OCI-LY1 (cell line): ENCODE data around the gene LRP8.

Experiments used
- H2AFZ ChIP-seq: fragments of 200-600 bp; sonication (generic), shearing (Covaris generic); 2 replicates; pipeline ENCODE4 v1.6.0; 2014; ENCODE audit warnings: antibody characterized with exemption, mild to moderate bottlenecking, low read length
- H3F3A ChIP-seq: fragments of 200-600 bp; sonication (generic), shearing (Covaris generic); 2 replicates; pipeline ENCODE4 v1.6.0; 2014; ENCODE audit warnings: mild to moderate bottlenecking, antibody characterized with exemption, low read length, moderate library complexity; ENCODE audit not compliant: insufficient read depth
- H3K27ac ChIP-seq: fragments of 200-600 bp; sonication (generic); 2 replicates; pipeline ENCODE4 v1.5.1; 2014; ENCODE audit warnings: low read length, mixed run types, mild to moderate bottlenecking, low read depth; ENCODE audit not compliant: poor library complexity, severe bottlenecking
- H3K27me3 ChIP-seq: fragments of 200-600 bp; sonication (generic); 2 replicates; pipeline ENCODE4 v1.6.0; 2014; ENCODE audit warnings: antibody characterized with exemption, mild to moderate bottlenecking, low read length, moderate library complexity; ENCODE audit not compliant: insufficient read depth
- H3K36me3 ChIP-seq: fragments of 200-600 bp; sonication (generic); 2 replicates; pipeline ENCODE4 v1.6.1; 2014; ENCODE audit warnings: mild to moderate bottlenecking, antibody characterized with exemption, low read length, moderate library complexity, mixed read lengths; ENCODE audit not compliant: insufficient read depth
- H3K4me1 ChIP-seq: fragments of 200-600 bp; sonication (generic); 2 replicates; pipeline ENCODE4 v1.5.1; 2014; ENCODE audit warnings: mild to moderate bottlenecking, low read length, moderate library complexity; ENCODE audit not compliant: insufficient read depth, severe bottlenecking
- H3K4me2 ChIP-seq: fragments of 200-600 bp; sonication (generic), shearing (Covaris generic); 2 replicates; pipeline ENCODE4 v1.6.1; 2014; ENCODE audit warnings: low read length
- H3K4me3 ChIP-seq: fragments of 200-600 bp; sonication (generic); 2 replicates; pipeline ENCODE4 v1.5.1; 2014; ENCODE audit warnings: low read length, low read depth, mild to moderate bottlenecking, mixed read lengths; ENCODE audit not compliant: poor library complexity, severe bottlenecking
- H3K79me2 ChIP-seq: fragments of 200-600 bp; shearing (Covaris generic); 2 replicates; pipeline ENCODE4 v1.6.1; 2016; ENCODE audit warnings: mixed run types, low read length, mixed read lengths; ENCODE audit not compliant: insufficient read depth
- H3K9ac ChIP-seq: fragments of 200-600 bp; sonication (generic), shearing (Covaris generic); 2 replicates; pipeline ENCODE4 v1.6.1; 2014; ENCODE audit warnings: mild to moderate bottlenecking, low read length, mixed read lengths
- H3K9me2 ChIP-seq: fragments of 200-600 bp; sonication (generic), shearing (Covaris generic); 2 replicates; pipeline ENCODE4 v1.6.1; 2014; ENCODE audit warnings: low read depth, mild to moderate bottlenecking, low read length, mixed read lengths
- H3K9me3 ChIP-seq: fragments of 200-600 bp; shearing (Covaris generic); 2 replicates; pipeline ENCODE4 v1.6.1; 2014; ENCODE audit warnings: low read length, mixed read lengths
- H4K20me1 ChIP-seq: fragments of 200-600 bp; sonication (generic), shearing (Covaris generic); 2 replicates; pipeline ENCODE4 v1.6.0; 2016; ENCODE audit warnings: mild to moderate bottlenecking, low read length; ENCODE audit not compliant: insufficient read depth
- EZH2 ChIP-seq: fragments of 200-600 bp; sonication (generic), shearing (Covaris generic); IDR thresholded peaks from 2 replicates; pipeline ENCODE4 v1.8.0; 2017; ENCODE audit warnings: borderline replicate concordance, mixed run types, mild to moderate bottlenecking, antibody characterized with exemption, low read length, moderate library complexity, mixed read lengths
- TF ChIP-seq, protein P1 (sequence below): fragments of 200-600 bp; sonication (generic), shearing (Covaris generic); IDR thresholded peaks from 2 replicates; pipeline ENCODE4 v1.5.1; 2017; ENCODE audit warnings: mild to moderate bottlenecking, antibody characterized with exemption, low read length, moderate library complexity, mixed read lengths

Gene LRP8

GRCh38 chr1:53258216-53258615, 69.7 kb downstream of the LRP8 start:
- no peak overlapping the region for H3K9ac ChIP-seq
- no peaks in the 10 kb centered on the region for H4K20me1 ChIP-seq
- TF ChIP-seq, protein P1, sequence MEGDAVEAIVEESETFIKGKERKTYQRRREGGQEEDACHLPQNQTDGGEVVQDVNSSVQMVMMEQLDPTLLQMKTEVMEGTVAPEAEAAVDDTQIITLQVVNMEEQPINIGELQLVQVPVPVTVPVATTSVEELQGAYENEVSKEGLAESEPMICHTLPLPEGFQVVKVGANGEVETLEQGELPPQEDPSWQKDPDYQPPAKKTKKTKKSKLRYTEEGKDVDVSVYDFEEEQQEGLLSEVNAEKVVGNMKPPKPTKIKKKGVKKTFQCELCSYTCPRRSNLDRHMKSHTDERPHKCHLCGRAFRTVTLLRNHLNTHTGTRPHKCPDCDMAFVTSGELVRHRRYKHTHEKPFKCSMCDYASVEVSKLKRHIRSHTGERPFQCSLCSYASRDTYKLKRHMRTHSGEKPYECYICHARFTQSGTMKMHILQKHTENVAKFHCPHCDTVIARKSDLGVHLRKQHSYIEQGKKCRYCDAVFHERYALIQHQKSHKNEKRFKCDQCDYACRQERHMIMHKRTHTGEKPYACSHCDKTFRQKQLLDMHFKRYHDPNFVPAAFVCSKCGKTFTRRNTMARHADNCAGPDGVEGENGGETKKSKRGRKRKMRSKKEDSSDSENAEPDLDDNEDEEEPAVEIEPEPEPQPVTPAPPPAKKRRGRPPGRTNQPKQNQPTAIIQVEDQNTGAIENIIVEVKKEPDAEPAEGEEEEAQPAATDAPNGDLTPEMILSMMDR, result no peak
- no peak for TF ChIP-seq EZH2
- no peaks in the 10 kb centered on the region for H3K9me2 ChIP-seq
- no peaks in the 10 kb centered on the region for H3K79me2 ChIP-seq
- H3K4me1 ChIP-seq, result no peaks in the 10 kb centered on the region
- no peak overlapping the region for H2AFZ ChIP-seq
- H3K36me3 ChIP-seq, result peaks cover 99% of the 10 kb centered on the region
- H3K4me2 ChIP-seq, result no peak overlapping the region
- no peak overlapping the region for H3K4me3 ChIP-seq
- no peaks in the 10 kb centered on the region for H3K9me3 ChIP-seq
- H3F3A ChIP-seq, result no peaks in the 10 kb centered on the region
- no peak overlapping the region for H3K27ac ChIP-seq
- no peaks in the 10 kb centered on the region for H3K27me3 ChIP-seq

DNA sequence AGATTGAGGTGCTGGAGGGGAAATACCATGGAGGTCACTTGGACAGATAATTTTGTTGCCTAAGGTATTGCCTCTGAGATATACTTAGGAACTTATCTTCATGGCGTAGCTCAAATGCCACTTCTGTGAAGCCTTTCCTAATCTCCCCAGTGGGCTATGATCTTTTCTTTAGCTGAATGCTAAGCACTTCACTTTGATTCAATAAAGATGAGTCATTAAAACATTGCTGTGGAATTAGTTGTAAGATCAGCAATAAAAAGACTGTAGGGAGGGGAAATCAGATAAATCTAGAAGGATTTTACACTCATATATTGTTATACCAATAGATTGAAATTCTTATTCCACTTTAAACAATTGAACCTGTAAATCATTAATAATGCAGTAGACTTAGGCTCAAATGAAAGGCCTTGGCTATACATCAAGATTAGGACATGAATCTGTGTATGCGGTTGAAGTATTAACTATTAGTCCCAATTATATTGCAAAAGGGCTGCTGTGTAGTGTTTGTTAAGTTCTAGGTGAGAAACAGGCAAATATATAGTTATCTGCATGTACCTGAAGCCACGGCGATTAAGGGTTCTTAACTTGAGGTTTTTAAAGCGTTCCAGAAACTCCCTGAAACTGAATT, 70.3 kb downstream of the LRP8 start:
- no peak overlapping the region for H3K4me3 ChIP-seq
- no peak overlapping the region for H3K27ac ChIP-seq
- H3K9me2 ChIP-seq, result no peaks in the 10 kb centered on the region
- H3K36me3 ChIP-seq, result peaks cover 95% of the 10 kb centered on the region
- no peaks in the 10 kb centered on the region for H3K27me3 ChIP-seq
- H3K9me3 ChIP-seq, result no peaks in the 10 kb centered on the region
- no peak overlapping the region for H2AFZ ChIP-seq
- H3K4me2 ChIP-seq, result no peak overlapping the region
- no peaks in the 10 kb centered on the region for H3F3A ChIP-seq
- H3K4me1 ChIP-seq, result no peaks in the 10 kb centered on the region
- no peak overlapping the region for H3K9ac ChIP-seq
- no peaks in the 10 kb centered on the region for H3K79me2 ChIP-seq
- no peak for TF ChIP-seq EZH2
- TF ChIP-seq, protein P1, result no peak
- no peaks in the 10 kb centered on the region for H4K20me1 ChIP-seq

DNA sequence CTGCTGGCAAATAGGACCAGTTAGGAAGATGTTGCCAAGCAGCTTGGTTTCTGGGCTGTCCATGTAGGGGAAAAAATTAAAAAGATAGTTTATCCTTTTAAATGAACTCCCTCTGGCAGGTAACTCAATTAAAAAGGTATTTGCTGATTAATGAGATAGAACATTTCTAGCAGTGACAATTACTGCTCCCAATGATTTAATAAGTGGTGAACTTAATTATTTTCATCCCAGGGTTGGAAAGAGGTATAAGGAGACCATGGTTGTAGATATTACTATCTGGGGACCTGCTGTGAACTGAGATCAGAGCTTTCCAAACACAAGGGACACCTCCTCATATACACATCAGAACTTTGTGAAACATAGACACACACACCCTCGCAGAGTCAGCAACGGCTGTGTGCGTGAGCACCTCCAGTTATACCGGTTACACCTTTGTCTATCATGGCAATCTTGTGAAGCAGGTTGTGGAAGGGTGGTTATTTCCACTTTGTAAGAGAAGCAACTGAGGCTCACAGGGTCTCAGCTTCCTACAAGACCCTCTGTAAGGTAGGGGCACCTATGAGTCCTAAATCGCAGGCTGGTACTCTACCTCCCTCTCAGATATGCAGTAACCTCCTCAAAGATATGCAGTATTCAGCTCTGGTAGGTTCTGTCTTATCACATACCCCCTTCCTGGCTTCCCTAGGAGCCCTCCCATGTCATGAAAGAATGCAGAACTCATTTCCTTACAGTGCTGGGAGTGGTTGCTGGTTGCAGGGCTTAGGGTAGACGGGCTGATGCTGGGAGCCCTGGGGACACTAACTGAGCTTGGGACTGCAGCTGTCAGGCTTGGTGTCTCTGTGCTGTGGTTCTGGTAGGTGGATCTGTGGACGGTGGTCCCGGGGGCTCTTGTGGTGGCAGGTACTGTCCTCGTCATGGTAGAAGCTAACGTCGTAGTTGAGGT, 71.1 kb downstream of the LRP8 start:
- Histone ChIP-seq H2AFZ (no peak overlapping the region), H3K27me3 (no peaks in the 10 kb centered on the region), H3K4me3 (no peak overlapping the region), H3K4me1 (no peaks in the 10 kb centered on the region), H3F3A (no peaks in the 10 kb centered on the region), H3K4me2 (no peak overlapping the region), H4K20me1 (no peaks in the 10 kb centered on the region), H3K9me2 (no peaks in the 10 kb centered on the region), H3K79me2 (no peaks in the 10 kb centered on the region), H3K36me3 (peaks cover 94% of the 10 kb centered on the region), H3K9ac (no peak overlapping the region), H3K27ac (no peak overlapping the region), H3K9me3 (no peaks in the 10 kb centered on the region)
- TF ChIP-seq EZH2, result no peak
- TF ChIP-seq, protein P1, result no peak
